AG10803 (cell line): ENCODE measurements around the gene SLC26A5.

Experiments
- DNase-seq: peaks from one replicate; pipeline ENCODE4 v3.0.0; 2010; ENCODE audit warnings: low read depth
- H3K4me3 ChIP-seq: 2 replicates; pipeline ENCODE4 v1.5.1; 2011; ENCODE audit warnings: mild to moderate bottlenecking, low read length, control low read depth
- CTCF ChIP-seq: conservative IDR thresholded peaks from 2 replicates; pipeline ENCODE4 v1.5.1; 2011; ENCODE audit warnings: mild to moderate bottlenecking, low read length, control low read depth, inconsistent platforms

Gene SLC26A5

GRCh38 chr7:103388469-103389140, 57.4 kb downstream of the SLC26A5 start:
- no peak for DNase-seq
- H3K4me3 ChIP-seq: no peak overlapping the region
- no peak for TF ChIP-seq CTCF

- no peak for TF ChIP-seq CTCF
- no peak for DNase-seq
- H3K4me3 ChIP-seq: no peak overlapping the region
Observed at GRCh38 chr7:103387242-103387641, 58.8 kb downstream of the SLC26A5 start.

- TF ChIP-seq CTCF: no peak
- no peak overlapping the region for H3K4me3 ChIP-seq
Observed at GRCh38 chr7:103382032-103382402, 64.0 kb downstream of the SLC26A5 start.

GRCh38 chr7:103381280-103382031, 64.6 kb downstream of the SLC26A5 start:
- no peak for DNase-seq
- H3K4me3 ChIP-seq: no peak overlapping the region
- no peak for TF ChIP-seq CTCF

More at GRCh38 chr7:103382032-103382402, 64.0 kb downstream of the SLC26A5 start:
- no peak for DNase-seq

- no peak for TF ChIP-seq CTCF
- no peak for DNase-seq
- no peak overlapping the region for H3K4me3 ChIP-seq
Observed at GRCh38 chr7:103380395-103381191, 65.4 kb downstream of the SLC26A5 start.

- H3K4me3 ChIP-seq: no peak overlapping the region
Observed at GRCh38 chr7:103379270-103379975, 66.6 kb downstream of the SLC26A5 start.

More at GRCh38 chr7:103379270-103379975, 66.6 kb downstream of the SLC26A5 start:
- no peak for DNase-seq
- no peak for TF ChIP-seq CTCF
